AG20443 (cell line): ENCODE data around the gene GGACT.
A peak's percentile ranks its signal among the peaks of the same experiment; 100 is the strongest.
"Not testable (repeated sequence)": the region's sequence is repeated elsewhere in the genome, so short reads cannot be mapped to it uniquely, and the experiment has no call there.

Experiments used
- DNase-seq: peaks from one replicate; pipeline ENCODE4 v3.0.0; 2012; ENCODE audit warnings: low spot score, mixed read lengths

GGACT gene

DNA sequence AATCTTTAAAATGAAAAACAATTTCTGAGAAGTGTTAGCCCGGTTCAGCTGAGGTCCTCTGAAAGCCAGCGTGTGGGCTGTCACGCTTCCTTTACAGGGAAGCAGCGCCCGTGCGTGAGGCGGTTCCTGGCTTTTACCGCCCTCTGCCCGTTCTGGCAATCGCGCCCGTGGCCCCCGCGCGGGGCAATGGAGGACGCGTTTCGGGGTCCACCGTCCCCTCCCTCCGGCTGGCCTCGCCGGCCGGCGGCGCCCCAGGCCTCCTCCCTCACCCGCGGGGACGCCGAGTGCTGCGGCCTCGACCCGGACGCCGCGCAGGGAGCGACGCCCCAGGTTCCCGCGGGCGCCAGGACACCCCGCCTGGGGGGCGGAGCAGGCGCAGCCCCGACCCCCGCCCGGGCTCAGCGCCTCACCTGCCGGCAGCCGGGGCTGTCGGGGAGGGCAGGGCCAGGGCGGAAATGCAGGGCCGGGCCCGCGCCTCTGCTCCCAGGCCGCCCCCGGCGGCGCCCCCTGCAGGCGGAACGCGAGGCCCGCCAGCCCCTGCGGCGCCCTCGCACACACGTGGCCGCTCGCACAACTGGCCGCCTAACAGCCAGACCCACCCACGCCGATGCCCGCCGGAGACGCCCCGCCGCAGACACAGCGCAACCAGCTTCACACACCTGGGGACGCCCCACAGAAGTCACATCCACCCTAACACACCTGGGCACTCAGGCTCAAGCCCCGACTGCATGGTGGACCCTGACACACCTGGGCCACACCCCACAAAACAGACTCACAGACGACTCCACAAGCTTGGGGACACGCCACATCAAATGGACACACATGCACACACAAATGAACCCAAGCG, at the start of gene GGACT:
Gene GGACT, minus strand, starts transcription at position 459 of the 847 bp plus-strand sequence. CDS start 56,198 bp downstream, outside the sequence.
- peak; percentile 96 for DNase-seq

DNA sequence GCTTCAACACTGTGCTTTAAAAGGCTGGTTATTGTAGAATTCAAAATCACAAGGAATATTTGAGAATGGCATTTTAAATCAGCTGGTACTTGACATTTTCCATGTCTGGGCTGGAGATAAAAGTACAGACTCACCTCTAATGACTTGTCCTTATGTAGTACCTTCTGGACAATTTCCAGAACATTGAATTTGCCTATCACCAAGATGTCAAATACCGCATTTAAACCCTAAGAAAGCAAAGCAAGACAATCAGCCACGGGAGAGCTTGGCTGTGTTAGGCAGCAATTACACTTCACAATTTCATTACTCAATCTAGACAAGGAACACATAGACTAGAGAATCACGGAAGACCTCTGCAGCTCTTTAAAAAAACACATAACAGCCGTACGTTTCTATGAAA, 49.2 kb upstream of the GGACT start:
- DNase-seq: no peak

DNA sequence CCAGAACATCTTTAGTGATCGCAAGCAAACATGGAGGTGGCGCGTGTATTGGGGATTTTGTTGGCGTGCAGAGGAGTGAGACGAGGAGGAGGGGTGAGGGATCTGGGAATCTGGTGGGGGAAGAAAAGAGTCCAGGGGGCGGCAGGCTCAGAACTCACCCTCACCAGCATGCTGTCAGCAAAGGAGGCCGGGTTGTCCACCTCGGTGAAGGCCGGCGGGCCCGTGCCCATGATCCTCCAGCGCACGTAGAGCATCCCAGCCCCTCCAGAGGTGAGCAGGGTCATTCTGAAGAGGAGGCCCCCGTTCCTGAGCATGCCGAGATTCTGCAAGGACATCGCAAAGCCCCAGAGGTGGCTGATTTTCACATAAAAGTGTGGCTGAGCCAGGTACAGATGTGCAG, 48.8 kb upstream of the GGACT start:
- DNase-seq: no peak

DNA sequence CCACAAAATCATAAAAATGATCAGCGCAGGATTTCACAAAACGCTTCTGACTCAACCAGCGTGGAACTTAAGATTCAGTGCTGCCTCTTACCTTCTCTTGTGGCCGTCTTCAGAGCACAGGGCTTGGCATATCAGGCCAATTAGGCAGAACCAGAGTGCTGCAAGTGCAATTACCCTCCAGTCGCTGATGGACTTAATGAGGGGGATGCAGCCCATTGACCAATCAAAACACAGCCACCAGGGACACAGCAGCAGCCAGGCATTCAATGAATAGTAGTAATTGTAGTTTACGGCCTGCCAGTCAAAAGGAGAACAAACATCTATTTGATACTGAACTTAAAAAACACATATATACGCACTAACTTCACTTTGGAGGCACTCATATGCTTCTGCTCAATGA, 47.9 kb upstream of the GGACT start:
- no peak for DNase-seq

DNA sequence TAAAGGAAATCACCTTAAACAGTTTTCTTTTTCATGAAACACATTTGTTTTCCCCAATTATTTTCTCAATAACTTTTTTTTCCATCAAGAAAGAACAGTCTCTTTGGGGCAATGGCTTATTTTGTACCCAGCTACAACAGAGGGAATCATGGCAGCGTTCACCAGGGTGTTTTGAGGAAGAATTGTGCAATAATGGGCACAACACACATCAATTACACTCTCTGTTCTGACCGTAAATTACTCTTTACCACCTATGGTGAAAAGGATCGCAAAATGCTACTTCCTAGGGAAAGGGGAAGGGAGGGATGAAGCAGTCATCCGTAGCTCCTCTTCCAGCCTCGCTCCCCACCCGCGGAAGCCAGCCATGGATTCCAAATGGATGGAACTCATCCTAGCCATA, 47.4 kb upstream of the GGACT start:
- no peak for DNase-seq

DNA sequence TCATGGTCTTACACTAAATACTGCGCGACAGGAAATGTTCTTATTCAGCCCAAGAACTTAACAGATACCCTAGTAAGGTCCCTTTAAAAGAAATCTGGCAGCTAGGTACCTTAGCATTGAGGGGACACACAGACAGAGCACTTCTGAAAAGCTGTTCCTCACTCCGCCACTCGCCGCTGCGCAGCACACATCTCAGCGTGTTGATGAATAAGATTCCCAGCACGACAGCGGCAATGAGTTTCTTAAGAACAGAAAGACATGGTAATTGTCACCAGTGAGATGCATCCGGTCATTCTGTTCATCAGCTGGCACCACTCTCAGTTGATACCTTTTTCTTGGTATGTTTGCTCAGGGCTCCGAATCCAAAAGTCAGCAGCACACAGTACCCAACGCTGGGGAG, 46.1 kb upstream of the GGACT start:
- no peak for DNase-seq

DNA sequence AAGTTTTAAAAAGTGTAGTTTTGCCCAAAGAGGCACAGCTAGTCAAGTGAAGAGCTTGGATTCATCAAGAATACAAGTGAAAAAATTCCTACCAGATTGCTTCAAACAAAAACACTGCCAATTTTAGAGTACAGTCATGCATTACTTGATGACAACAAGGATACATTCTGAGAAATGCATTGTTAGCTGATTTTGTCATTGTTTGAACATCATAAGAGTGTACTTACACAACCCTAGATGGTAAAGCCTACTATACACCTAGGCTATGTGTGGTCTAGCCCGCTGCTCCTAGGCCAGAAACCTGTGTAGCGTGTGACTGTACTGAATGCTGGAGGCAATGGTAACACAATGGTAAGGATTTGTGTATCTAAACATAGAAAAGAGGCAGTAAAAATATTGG, 44.9 kb upstream of the GGACT start:
- DNase-seq: peak; percentile 77

DNA sequence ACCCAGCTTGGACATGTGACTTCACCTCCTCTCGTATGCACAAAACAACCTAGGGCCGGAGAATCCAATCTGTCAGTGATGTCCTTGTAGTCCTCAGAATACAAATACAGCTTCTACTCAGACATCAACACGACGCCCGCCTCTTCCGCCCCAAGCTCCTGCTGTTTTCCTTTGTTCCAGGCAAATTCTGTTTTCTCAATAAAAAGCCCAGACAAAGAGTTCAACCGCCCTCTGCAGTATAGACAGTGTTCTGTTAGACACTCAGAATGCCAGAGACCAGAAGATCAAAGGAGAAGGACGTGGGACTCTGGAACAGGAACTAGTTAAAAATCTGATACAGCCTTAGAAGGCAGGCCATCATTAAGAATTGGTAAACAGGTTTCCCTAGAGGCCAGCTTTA, 42.0 kb upstream of the GGACT start:
- DNase-seq: no peak

DNA sequence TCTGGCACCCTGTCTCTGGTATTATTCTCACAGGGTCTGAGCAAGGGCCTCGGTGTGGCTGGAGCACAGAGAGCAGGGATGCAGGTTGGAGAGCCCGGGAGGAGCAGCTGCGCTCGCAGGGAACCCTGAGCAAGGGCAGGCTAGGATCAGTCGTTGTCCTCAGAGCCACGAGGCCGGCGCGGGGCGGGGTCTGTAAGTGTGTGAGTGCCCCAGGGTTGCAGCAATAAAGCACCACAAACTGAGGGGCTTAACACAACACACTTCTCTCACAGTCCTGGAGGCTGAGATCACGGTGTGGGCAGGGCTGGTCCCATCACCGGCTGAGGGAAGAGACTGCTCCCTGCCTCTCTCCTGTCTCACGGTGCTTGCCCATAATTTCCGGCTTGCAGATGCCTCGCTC, 38.5 kb upstream of the GGACT start:
- no peak for DNase-seq

DNA sequence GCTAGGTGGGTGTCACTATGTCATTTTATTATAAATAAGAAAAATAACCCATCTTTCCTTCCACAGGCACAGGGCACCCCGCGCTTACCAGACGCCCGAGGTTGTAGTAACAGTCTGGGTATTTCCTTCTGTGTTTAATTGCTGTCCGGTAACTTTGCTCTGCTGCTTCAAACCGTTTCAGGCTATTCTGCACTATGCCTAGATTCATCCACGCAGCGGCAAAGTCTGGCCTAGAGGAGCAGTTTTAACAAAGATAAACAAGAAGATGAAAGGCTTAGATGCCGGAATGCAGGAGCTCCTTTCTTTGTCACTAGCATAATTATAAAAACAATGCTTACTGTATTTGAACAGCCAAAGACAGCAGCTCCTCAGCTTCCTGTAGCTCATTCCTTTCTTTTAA, 36.9 kb upstream of the GGACT start:
- DNase-seq: no peak

DNA sequence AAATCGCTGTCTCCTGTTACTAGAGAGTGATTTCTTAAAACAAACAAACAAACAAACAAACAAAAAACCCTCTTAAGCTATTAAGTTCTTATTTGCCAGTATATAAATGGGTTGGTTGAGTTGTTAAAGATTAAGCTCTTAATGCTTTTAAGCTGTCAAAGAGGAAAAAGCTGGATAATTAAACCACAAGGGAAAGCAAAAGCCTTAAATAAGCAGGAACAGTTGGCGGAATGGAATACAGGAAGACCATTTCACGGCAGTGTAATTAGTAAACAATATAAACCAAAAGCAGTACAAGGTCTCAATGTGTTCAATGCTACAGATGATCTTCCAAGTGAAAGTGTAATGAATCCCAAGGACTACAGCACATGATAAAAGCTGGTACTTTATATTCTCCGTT, 32.2 kb upstream of the GGACT start:
- no peak for DNase-seq

DNA sequence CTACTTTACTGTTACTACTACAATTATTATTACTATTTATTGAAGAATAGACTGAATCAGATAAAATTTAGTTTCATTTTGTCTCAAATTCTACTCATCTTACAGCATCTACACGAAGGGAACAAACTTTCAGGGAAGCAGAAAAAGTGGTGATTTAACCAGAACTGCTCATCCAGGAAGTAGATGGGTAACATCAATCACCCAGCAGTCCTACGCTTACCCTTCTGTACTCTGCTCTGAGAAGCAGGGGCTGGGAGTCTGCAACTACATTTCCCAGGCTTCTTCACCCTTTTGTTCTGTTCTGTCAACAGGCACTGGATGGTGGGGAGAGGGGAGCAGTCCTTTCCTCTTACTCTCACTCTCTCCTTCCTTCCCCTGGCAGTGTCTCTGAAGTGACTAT, 31.4 kb upstream of the GGACT start:
- DNase-seq: no peak

DNA sequence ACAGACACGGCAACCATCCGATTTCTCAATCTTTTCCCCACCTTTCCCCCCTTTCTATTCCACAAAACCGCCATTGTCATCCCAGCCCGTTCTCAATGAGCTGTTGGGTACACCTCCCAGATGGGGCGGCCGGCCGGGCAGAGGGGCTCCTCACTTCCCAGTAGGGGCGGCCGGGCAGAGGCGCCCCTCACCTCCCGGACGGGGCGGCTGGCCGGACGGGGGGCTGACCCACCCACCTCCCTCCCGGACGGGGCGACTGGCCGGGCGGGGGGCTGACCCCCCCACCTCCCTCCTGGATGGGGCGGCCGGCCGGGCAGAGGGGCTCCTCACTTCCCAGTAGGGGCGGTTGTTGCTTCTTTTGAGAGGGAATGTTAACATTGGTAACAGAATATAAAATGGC, 30.3 kb upstream of the GGACT start:
- not testable (repeated sequence) for DNase-seq

DNA sequence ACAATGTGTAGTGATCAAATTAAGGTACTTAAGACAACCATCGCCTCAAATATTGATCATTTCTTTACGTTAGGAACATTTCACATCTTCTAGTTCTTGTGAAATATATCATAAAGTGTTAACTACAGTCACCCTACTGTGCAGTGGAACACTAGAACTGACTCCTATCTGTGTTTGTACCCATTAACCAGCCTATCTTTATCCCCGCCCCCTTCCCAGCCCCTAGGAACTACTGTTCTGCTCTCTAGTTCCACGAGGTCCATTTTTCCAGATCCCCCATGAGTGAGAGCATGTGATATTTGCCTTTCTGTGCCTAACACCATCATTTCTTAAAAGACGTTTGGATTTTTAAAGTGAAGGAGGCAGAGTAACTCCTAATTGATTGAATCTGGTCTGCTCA, 24.4 kb upstream of the GGACT start:
- no peak for DNase-seq

DNA sequence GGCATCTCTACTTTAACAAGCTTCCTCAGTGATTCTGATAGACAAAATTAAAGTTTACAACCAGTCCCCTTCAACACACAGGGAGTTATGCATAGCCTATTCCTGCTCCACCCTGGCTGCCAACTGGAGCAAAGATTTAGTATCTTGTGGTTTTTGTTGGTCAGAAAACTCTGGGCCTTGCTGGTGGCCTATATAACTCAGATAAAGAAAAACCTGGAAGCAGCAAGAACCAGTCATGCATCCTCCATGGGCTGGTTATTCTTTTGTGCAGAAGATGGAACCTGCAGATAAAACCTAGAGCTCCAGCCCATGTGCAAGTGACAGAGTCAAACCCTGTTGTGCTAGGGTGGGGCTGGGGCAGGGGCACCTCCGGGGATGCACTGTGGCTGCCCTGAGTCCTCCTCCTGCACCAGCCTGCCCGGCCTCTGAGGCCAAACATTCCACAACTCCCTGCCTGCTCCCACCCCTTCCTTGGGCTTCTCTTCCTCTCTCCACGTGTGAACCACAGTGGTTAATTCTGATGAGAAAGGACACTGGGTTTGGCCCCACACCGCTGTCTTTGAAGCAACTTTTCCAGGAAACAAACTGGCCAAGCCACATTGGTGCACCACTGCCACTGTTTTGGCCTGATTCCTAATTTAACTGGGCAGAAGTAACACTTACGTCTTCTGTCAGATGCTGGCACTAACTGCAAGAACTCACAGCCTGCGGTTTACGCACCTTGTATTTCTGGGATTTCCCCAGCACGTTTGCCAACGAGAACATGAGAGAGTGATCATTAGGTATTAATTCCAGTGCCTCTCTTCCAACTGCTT, 23.3 kb upstream of the GGACT start:
- DNase-seq: no peak

DNA sequence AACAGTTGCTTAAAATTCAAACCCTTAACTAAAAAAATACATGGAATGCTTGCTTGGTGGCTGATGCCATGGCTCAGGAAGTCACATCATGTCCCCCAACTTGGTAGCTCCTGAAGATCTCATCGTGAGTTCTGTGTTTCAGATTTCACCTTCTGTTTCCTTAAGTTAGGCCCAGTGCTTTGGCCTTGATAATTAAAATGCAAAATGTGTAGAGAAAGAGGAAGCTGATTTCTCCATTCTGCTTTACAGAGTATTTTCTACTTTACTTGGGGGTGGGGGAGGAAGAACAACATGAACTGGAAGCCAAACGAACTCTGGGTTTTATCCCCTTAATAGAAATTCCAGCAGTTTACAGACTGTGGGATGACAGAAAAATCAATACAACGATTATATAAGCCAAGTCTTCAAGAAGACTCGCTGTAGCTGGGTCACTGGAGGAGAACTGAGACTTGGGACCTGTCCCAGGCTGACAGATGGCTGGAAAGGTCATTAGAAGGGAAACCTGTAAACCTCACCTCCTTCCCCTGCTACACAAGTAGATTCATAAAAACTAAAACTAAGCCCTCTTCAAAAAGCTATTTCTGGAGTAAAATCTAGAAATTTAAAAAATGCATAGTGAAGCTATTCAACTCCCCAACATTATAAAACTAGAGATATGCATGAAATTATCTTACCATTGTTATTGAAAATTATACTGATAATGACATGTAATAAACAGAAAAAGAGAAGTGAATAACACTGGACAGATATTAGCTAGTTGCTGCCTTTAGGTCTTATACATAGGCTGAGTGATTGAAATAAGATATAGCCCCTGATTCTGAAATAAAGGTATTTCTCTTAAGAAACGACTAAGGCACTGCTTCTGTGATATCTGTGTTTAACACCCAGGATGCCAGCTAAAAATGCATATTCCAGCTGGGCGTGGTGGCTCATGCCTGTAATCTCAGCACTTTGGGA, 22.1 kb upstream of the GGACT start:
- DNase-seq: no peak

DNA sequence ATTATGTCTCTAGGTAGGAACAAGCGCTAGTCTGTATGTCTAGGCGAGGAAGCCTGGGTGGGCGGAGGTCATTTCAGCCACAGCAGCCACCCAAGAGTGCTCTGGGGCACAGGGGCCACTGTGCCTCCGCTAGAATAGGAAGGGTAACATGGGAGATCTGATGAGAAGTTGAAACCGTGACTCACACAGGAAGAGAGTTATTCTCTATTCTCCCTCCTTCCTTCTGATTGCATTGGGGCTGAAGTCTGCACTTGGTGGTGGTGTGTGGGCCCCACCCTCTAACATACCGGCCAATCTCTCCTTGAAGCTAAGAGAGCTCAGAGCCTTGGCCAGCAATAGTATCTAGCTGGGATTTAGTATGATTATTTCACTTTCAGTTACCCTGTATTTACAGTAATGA, 20.3 kb upstream of the GGACT start:
- peak; percentile 14 for DNase-seq

DNA sequence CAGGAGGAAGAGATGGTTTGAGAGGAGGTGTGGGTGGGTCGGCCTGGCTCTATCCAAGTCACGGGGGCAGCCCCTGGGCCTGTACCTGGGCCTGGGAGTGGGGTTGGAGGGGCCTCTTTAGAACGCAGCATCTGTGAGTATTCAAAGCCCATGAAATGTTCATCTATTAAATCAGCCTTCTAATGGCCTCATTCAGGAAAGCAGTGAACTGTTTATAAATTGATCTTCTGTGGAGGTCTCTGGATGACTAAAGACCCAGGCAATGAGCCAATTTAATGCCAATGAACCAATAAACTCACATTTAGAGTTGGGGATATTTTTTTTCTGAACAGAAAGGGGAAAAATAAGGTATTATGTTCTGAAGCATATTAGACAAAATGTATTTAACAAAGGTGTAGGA, 19.9 kb upstream of the GGACT start:
- no peak for DNase-seq

DNA sequence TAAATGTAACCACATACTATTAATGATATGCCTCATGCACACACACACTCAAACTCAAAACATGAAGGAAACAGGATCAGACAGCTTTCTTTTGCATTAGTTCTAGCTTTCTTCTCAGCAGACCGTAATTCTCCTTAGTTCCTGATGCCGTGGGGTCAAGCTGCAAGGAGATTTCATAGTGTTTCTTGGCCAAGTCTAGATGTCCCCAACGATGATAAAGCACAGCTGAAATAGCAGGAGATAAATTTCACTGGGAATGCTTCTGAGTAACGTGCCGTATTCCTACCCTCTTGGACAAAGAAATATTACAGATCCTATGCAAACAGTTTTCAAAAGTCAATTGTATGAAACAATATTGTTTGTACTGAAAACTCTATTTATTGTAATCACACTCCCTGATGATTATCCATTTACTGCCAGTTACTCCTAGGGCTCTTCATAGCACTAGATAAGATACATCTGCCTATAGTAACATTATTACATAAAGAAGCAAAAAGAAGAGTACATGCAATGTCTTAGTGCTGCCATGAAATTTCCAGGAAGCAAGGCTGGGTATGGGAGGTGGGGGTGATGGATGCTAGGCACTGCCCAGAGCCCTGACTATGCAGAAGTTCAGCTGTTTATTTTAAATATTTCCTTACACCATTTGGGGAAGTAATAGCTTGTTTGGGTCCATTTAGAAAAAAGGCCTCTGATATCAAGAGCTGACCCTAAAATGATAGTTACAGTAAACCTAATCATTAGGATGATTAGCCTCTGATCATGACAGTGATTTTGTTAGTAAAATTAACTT, 16.5 kb upstream of the GGACT start:
- DNase-seq: no peak

DNA sequence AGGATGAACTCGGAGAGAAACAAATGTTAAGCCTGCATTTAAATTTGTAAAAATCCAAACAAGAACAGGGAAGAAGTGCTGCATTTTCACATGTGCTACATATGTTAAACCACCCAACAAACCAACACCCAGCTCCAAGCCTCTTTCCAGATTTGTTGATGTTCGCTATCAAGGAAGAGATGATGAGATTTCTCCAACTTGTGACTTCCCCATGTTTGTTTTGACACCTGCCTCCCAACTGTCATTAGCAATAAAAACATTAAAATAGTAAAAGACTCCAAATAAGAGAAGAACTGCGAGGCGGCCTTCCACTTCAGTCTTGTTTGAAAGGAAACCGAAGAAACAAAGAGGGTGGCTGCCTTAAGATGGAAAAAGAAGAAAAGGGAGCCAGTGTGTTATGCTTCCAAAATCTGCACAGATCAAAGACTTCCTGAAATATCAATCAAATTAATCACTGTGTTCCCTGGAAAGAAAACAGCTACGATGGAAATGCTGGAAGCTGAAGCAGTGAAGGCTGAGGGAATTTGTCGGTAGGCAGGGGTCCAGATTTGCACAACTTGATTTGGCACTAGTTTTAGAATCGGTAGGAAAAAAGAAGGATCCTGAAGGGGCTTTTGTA, 14.0 kb upstream of the GGACT start:
- DNase-seq: no peak

DNA sequence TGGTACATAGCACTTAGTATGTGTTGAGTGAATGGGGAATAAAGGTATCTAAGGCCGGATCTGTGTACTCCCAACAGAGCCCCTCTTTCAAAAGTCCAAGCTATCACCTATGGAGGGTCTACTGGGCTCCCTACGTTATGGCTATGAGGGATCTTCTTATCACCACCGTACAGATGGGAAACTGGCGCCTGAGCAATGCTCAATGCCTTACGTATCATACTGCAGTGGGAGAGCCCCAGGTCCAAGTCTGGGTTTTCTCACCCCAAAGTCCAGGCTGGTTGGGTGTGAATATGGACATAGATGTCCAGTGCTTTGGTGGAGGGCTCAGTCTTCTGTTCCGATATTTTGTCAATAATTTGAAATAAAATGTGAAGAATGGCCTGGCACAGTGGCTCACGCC, 13.1 kb upstream of the GGACT start:
- no peak for DNase-seq
